Omental fat pad (tissue), 4 donors: ENCODE data around the gene MEOX2. TPM values are rescaled to one million over a fixed set of nuclear protein-coding genes. Genes with fewer than 3 reads are reported as not detected.

ENCODE experiments used
- ATAC-seq: fragments of 150-250 bp; one replicate; pipeline ENCODE4 v1.9.1; 2016; ENCODE audit warnings: mild to moderate bottlenecking, moderate library complexity; ENCODE audit not compliant: low FRiP score
- DNase-seq: peaks from one replicate; pipeline ENCODE4 v3.0.0-alpha.2; 2019; ENCODE audit warnings: low spot score
- CTCF ChIP-seq, 3 donors: fragments of 450-650 bp; IDR thresholded peaks; one replicate each; pipeline ENCODE4 v1.5.1; 2016 to 2017; ENCODE audit warnings: antibody characterized with exemption in 3 of 3, mild to moderate bottlenecking in 3 of 3, moderate library complexity in 2 of 3
- total RNA-seq, 4 donors: library from RNA; depleted of rRNA; stranded (reverse); fragments of >200 nt; gene quantifications; one replicate each; pipeline ENCODE4 v1.1.0, GENCODE V29; 2016

The MEOX2 gene
- total RNA-seq, 4 donors from 2014 or later, result 3.2 to 96.9 (median 30.0) TPM

GRCh38 chr7:15604166-15604565 lies 82.3 kb downstream of the MEOX2 start:
- TF ChIP-seq CTCF (IDR thresholded peaks at IDR 0.05), result no peak
- DNase-seq (no peak), ATAC-seq (no peak)

GRCh38 chr7:15603124-15603523 lies 83.4 kb downstream of the MEOX2 start:
- ATAC-seq, result no peak
- TF ChIP-seq CTCF (IDR thresholded peaks at IDR 0.05), result no peak
- no peak for DNase-seq

GRCh38 chr7:15602236-15602635 lies 84.2 kb downstream of the MEOX2 start:
- TF ChIP-seq CTCF (IDR thresholded peaks at IDR 0.05), result no peak
- no peak for DNase-seq
- ATAC-seq, result no peak

GRCh38 chr7:15601175-15601574 lies 85.3 kb downstream of the MEOX2 start:
- TF ChIP-seq CTCF (IDR thresholded peaks at IDR 0.05), result no peak
- DNase-seq, result no peak
- ATAC-seq, result no peak

- DNase-seq, result no peak
- no peak for ATAC-seq
- no peak for TF ChIP-seq CTCF (IDR thresholded peaks at IDR 0.05)
Measured at GRCh38 chr7:15600298-15600697, 86.2 kb downstream of the MEOX2 start.

GRCh38 chr7:15594461-15594860 lies 92.0 kb downstream of the MEOX2 start:
- no peak for TF ChIP-seq CTCF (IDR thresholded peaks at IDR 0.05)
- no peak for ATAC-seq
- no peak for DNase-seq

GRCh38 chr7:15593382-15593781 lies 93.1 kb downstream of the MEOX2 start:
- no peak for ATAC-seq

More at GRCh38 chr7:15593382-15593781, 93.1 kb downstream of the MEOX2 start:
- DNase-seq, result no peak
- no peak for TF ChIP-seq CTCF (IDR thresholded peaks at IDR 0.05)
